Limb (tissue), 2 donors: ENCODE data around the gene APCDD1.

ENCODE experiments used
- DNase-seq, 2 donors: peaks; one replicate each; pipeline ENCODE4 v3.0.0-alpha.2; 2016; ENCODE audit errors: extremely low spot score in 2 of 2

The APCDD1 gene

DNA sequence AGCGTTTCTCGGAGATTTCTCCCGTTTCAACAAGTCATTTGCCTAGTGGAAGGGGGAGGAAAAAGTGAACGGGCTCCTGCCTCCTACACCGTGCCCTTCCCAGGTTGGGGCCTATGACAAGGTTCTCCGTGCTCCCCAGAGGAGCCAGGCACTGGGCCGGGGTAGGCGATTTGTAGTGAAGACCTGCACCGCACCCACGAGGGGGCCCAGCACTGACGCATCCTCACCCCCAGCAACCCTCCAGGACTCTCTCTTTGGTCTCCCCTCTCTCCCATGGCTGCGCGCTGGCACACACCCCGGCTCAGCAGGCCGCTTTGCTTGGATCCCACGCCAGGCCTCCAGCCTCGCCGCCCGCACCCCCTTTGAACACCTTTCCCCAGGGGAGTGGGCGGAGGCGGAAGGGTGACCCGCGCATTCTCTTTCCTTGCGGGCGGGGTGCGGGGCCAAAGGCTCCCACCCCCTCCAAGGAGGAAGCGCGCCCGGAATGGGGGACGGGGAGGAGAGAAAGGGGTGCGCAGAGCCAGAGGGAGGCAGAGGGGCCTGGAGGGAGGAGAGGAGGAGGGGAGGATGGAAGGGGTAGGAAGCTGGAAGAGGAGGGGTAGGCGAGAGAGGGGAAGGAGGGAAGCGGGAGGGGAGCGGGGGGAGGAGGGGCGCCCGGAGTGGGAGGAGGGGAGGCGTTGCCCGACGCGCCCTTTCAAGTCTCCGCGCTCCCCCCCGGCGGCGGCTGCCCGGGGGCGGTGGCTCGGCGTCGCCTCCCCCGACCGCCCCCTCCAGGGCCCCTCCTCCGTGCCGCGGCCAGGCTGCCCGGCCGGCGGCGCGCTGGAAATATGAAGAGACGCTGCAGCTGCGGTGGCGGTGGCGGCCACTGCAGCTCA is at the start of gene APCDD1:
Gene APCDD1 (plus strand): TSS at position 830 of the 875 bp plus-strand sequence. CDS start 347 bp downstream, outside the sequence.
- DNase-seq: peak; percentile 86 to 90

DNA sequence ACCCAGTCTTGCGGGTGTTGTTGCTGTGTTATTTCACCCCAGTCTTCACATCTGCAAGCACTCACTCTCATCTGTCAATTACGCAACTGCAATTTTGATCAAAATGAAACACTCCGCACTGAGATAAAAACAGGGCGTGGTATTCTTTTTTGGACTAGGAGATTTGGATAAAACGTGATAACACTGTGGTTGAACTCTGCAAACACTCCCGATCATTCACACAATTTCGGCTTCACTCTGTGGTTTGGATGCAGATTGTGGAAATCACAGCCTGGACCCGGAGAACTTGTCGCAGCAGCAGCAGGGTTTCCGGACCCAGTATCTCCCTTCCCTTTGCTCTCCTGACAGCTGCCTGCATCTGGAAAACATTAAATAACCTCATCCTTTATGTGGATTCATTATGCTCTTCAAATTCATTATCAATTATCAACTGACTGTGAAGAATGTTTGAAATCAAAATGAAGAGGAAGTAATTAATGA is 49.4 kb upstream of the APCDD1 start:
- DNase-seq: peak in 1 of 2 donors; percentile 36

DNA sequence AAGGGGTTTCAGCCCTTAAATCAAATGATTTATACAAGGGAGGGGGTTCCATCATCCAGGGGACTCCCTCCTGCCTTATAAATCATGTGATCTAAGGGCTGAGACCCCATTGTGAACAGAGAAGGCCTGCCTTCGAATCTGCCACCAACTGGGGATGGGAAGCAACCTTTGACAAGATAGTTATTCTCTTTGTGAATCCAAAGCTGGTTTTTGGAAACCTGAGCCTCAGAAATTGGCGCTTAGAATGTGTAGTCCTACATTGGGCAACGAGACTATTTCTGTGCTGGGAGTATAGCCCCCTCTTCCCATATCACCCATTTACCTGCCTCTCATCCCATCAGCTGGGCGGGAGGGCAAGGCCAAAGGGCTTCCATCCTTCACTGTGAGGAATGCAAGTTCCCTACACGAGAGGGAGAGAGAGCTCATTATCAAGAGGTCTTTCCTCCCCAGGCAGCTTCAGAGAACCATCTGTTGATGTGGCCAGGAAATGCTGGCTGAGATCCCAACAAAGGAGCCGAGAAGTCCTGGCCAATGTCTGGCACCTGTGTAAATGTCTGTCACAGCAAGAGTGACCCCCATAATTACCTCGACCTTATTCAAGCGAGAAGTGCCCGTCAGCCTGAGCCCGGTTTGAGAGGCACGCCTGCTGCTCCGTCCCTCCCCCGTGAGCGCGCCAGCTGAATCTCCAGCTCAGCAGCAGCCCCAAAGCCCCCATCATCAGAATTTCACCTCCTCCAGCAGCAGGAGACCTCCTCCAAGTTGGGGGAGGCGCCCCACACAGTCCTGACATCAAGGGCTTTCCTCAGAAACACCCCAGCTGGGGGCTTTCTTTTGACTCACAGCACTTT is 48.4 kb upstream of the APCDD1 start:
- no peak for DNase-seq

DNA sequence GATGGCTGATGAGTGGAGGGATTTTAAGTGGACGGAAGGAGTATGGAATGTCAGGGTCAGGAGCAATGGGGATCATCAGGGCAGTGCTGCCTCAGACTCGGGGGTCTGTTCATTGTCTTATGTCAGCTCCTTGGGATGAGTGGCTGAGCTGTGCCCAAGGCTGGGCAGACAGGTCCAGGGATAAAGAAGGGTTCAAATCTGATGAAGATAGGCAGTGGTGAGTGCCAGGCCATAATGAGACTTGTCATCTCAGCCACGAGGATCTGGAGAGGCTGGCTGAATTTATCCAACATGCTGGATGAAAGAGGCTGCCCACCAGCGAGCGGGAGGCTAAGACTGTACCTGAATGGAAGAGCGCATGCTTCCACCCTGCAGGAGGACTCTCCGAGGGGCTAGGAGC is 46.3 kb upstream of the APCDD1 start:
- DNase-seq: no peak

DNA sequence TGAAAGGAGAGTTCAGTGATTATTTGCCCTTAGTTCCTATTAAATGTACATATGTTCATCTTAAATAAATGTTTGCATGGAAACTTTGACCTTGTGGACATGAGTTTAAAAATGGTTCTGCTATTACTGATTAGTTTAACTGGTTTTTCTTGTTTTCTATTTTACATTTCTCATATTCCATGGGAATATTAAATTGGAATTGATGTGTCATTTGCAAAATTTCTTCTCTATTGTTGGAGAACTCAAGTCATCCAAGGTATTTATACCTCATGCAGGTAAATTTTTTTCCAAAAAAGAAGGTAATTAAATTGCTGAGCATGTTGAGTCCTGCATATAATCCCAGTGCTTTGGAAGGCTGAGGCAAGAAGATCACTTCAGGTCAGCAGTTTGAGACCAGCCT is 45.4 kb upstream of the APCDD1 start:
- no peak for DNase-seq

DNA sequence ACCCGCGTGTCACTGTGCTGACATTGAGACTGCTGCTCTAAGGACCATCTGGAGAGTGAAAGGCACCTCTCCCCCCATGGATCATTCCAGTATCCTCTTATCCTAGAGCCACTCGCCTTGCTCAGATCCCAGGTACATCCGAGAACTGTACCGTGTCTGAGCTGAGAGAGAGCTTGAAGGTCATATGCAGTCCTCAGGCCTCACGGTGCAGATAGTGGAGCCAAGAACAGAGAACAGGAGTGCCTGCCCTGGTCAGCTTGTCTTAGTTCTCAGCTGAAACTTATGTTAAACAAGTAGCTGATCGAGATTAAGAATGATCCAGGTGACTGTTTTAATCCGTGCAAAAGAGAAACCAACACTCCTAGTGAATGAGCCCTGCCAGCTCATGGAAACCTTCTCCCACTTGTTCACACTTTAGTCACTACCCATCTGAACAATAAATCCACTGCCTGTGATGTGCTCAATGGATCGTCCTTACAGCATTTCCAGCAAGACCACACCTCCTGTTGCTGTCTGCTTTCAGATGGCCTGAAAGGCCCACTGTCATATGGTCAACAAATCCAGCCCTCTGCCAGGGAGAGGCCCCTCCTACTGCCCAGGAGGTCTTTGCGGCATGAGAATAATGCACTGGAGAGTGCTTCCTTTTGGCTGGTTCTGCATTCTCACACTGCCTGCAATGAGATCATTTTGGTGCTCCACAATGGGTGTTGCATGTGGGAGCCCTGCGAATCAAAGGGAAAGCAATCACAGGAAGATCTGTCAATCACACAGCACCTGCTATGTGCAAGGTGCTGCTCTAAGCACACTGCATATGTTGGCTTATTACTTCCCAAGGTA is 43.7 kb upstream of the APCDD1 start:
- DNase-seq: no peak

DNA sequence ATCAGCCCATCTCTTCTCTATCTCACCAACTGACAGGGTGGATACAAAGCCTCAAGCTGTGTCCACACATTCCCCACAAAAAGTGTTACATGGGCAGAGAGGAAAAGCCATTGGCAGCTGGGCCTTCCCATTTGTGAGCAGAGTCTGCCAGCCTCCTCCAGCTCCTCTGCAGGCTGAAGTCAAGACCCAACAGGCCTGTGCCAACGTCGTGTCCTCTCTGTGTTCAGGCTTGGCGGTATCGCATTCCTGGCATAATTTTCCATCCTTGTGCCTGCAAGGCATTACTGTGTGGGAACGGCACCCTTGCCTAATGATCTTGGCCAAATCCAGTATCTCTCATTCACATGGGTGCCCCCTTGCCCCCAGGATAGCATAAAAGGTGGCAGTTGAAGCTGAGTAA is 41.5 kb upstream of the APCDD1 start:
- no peak for DNase-seq

DNA sequence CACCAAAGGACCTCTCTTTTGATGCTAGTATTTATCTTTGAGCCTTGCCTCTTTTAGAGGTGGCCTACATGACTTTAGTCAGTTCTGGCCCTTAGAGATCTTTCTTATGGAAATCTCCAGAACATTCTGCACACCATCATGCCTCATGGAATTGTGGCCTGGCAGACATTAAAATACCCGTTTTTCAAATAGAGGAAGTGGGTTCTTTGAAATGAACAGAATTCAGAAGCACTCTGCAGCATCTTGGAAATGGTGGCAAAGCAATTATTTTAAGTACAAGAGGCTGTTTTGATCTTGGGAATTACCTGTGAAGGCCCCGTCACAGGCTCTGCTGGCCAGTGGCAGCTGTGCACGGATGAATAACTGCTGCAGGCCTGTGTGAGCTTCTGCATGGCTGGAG is 40.7 kb upstream of the APCDD1 start:
- no peak for DNase-seq

DNA sequence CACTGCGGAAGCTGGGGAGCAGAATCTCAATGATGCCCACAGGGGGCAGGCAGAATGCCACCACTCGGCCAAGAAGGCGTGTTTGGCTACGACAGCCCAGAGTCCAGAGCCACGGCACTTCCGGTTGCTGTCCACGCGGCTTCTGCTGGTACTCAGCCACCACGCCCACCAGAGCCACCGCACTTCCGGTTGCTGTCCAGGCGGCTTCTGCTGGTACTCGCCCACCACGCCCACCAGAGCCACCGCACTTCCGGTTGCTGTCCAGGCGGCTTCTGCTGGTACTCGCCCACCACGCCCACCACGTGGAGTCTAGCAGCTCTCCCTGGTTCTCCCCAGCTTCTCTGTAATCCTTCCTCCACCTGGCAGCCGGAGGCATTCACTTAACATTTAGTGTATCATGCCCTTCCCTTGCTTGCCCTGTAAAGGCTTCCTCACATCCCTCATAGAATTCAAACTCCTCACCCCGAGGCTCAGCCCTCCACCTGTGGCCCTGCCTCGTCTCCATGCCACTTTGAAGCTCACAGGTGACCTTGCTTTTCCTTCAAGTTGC is 40.1 kb upstream of the APCDD1 start:
- DNase-seq: no peak

DNA sequence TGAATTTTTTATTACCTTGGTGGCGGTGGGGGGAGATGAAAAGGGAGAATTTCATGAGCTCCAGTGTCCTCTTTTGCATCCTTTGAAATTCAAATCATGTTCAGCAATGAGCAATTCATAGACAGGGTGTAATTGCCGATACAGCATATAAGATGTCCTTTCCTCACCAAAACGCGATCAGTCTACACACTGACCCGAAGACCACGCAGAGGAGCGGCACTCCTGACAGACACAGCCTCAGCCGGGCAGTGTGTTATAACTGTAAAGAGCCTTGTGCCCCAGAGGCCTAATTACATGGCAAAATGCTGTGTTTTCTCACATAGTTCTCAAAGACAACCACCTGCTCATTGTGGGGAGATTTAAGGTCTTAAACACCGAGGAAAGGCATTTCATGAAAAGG is 38.4 kb upstream of the APCDD1 start:
- no peak for DNase-seq

DNA sequence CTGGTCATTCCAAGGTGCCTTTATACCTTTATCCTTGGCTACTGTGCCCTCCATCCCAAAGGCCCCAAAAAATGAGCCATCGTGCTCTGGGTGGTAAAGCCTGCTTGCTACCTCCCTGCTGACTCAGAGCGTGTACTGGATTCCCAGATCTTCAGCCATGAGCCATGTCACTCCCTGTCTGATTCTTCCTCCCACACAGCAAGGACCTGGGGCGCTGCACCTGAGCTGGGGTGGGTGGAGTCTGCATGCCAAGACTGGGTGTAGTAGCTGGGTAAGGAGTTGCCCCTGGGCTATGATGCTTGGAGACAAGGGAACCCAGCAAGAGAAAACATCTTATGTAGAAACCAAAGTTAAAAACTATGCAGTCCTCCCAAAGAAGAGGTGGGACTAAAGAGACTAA is 37.2 kb upstream of the APCDD1 start:
- no peak for DNase-seq

DNA sequence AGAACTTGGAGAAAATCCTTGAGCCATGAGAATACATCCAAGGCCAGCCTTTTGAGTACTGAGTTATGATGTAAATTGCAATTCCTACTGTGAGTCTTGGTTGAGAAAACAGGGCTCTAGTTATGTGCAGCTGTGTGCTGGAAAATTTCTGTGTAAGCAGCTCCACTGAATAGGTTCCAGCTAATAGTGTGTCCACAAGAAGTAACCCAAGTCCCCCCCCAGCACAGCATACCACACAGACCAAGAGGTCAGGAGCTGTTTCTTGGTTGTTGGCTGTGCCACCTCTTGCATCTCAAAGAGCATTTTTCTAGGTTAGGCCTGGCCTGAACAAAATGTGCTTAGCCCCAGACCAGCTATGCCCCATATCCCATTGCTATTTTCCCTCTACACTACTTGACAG is 36.8 kb upstream of the APCDD1 start:
- DNase-seq: no peak

DNA sequence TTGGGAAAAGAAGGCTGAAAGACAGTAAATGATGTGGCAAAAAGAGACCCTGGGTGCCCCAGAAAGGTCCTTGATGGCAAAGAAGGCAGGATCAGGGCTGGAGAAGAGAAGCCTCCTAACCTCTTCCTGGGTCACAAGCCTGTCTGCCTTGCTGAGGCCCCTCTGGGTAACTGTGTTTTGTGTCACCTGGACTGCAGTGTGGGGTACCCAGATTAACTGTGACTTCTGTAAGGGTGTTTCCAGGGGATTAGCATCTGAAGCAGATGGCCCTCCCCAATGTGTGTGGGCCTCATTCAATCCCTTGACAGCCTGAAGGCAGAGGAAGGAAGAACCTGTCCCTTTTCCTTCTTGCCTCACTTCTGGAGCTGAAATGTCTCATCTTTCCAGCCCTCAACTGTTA is 35.6 kb upstream of the APCDD1 start:
- no peak for DNase-seq

DNA sequence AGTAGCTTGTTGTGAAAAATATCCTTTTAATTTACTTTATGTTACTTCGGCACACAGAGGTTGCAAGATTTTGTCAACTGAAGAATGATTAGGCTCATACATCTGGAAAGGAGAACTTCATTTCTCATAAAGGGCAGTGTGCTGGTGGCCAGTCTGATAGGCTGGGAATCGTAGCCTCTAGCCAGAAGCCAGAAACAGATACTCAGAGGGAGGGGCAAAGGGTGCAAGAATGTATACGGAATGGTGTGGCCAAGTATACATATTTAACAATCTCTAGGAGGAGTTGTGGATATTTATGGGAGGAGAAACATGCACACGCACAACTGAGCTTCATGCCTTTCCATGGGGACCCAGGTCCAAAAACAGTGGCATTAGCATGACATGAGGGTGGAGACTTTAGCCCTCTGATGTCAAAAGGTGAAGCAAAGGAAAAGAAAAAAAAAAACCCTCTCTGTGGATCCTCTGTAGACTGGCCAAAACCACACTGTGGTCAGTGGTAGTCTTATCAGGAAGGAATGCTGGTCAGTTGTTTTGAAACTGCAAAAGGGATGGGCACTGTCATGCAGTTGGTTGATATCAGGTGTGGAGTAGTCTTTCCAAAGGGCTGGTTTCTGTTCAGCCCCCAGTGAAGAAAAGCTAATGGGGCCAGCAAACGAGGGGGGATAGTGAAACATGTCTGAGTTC is 34.9 kb upstream of the APCDD1 start:
- no peak for DNase-seq

DNA sequence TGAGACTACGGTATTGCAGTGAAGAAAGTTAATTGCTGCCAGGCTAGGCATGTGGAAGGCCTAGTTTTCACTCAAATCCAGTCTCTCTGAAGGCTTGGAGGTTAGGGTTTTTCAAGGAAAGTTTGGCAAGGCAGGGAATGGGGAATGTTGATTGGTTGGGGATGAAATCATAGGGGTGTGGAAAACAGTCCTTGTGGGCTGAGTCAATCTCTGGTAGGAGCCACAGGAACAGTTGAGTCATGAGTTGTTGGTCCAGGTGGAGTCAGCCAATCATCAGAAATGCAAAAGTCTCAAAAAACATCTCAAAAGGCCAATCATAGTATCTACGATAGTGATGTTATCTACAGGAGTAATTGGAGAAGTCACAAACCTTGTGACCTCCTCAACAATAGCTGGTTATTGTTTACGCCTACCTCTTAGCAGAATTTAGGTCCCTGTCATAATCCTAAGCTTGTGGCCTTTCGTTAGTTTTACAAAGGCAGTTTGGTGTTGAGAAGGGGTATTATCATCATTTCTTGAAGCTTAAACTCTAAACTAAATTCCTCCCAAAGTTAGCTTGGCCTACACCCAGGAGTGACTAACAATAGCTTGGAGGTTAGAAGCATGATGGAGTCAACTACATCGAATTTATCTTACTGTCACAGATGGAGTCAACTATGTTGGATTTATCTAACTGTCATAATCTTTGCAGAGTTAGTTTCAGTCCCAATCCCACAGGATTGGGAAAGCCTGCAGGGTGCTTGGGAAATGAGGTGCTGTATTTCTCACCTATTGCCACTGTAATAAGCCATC is 33.7 kb upstream of the APCDD1 start:
- DNase-seq: no peak

DNA sequence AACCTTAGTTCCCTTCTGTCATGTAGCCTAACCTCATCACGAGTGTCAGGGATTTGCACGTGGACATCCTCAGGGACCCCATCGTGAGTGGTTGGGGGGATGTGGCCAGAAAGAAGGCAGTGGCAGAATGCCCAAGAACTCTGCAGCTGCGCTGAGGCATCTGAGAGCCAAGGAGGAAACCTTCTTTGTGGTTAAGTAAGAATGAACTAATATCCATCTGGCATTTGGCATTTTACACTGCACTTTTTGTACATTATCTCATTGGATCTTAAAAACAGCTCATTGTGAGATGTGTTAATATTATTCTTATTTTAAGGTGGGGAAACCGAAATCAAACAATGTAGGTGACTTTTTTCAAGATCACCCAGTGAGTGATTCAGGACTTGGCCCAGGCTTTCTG is 32.6 kb upstream of the APCDD1 start:
- no peak for DNase-seq

DNA sequence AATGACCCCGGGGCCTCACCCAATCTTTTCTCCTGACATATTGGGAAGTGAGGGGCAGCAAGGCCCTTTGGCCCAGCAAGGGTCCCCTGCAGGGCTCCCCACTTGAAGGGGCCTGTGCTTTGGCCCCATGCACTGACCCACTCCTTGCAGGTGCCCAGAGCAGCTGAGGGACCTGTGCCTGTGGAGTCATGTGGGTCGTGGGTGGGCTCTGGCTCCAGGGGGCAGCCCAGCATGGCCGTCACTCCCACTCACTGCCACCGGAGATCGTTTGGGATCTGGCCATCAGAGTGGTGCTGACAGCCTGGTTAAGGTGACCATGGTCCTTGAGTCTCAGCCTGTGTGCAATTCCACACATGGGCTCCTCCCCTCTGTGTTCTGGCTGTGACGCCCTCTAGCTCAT is 31.7 kb upstream of the APCDD1 start:
- DNase-seq: no peak

DNA sequence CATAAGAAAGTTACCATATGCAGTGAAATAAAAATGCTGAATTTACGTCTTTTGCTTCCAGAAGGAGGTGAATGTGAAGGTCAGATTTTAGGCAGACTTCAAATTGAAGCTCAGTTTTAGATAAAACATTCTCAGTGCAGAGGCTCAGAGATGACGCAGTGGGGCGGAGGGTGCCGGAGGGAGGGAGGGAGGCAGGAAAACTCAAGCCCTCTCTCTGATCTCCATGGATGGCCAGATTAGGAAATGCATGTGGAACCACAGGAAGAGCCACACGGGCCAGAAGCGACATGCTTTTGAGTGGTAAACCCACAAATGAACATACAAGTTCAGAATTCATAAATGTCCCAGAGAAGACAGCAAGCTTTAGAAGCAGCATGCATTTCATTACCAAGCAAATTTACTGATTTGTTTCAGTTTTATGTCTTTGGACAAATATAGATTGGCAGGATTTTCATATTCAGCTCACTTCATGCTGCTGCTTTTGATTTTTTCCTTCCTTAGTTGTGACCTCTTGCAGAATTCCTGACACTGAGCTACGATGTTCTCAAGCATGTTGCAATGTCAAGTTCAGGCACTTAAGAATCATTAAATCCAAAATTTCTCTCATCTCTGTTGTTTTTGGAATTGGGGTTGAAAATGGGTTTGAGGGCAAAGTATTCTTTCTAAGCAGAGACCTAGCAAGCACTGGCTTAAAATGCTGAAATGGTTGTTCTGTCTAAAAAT is 29.7 kb upstream of the APCDD1 start:
- DNase-seq: no peak

DNA sequence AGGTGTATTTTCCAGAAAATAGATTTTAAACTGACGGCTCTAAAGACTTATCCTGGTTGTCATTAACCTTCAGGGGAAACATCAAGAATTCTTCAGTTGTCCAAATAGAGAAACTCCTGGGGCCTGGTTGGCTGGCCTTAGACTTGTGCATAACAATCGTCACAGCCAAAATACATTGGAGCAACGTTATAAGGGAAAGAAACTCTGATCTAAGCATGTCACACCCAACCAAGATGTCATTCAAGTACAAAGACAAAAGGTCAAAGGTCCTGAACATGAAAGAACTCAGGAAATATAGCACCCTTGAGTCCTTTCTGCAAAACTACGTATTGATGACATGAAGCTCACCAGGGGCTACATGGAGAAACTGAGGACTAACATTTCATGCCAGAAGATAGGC is 23.8 kb upstream of the APCDD1 start:
- DNase-seq: no peak
